Testis (tissue), 3 donors: ENCODE measurements around the gene DENND1A. TPM values are rescaled to one million over a fixed set of nuclear protein-coding genes. Genes with fewer than 3 reads are reported as not detected.

ENCODE experiments used
- DNase-seq: peaks from one replicate; pipeline ENCODE4 v3.0.0-alpha.2; 2019
- H3K27ac ChIP-seq, 2 donors: fragments of 200-600 bp; sonication (generic); one replicate each; pipeline ENCODE4 v1.5.1; 2019
- H3K27me3 ChIP-seq: fragments of 200-600 bp; sonication (generic); one replicate; pipeline ENCODE4 v1.5.1; 2019
- H3K36me3 ChIP-seq: fragments of 200-600 bp; sonication (generic); one replicate; pipeline ENCODE4 v1.5.1; 2017; ENCODE audit warnings: low read depth; ENCODE audit errors: missing control alignments
- H3K4me1 ChIP-seq: fragments of 200-600 bp; sonication (generic); one replicate; pipeline ENCODE4 v1.5.1; 2019
- H3K4me3 ChIP-seq, 2 donors: fragments of 200-600 bp; sonication (generic); one replicate each; pipeline ENCODE4 v1.5.1; 2017 to 2019
- H3K9me3 ChIP-seq: fragments of 200-600 bp; sonication (generic); one replicate; pipeline ENCODE4 v1.5.1; 2017
- CTCF ChIP-seq, 3 experiments: fragments of 450-650 bp in 2 of 3; fragments of 200-600 bp in 1 of 3; sonication (generic) in 1 of 3; IDR thresholded peaks; one replicate each; pipeline ENCODE4 v1.5.1; 2016 to 2019; ENCODE audit warnings: antibody characterized with exemption in 3 of 3, mild to moderate bottlenecking in 2 of 3, moderate library complexity in 1 of 3
- POLR2A ChIP-seq: fragments of 450-650 bp; IDR thresholded peaks from one replicate; pipeline ENCODE4 v1.6.1; 2017; ENCODE audit warnings: antibody characterized with exemption, mild to moderate bottlenecking, moderate library complexity
- WGBS, 2 donors: methylation state at CpG; one replicate each; pipeline ENCODE4 v1.1.5; 2018; 5-methylcytosine and 5-hydroxymethylcytosine counted together
- intact Hi-C: fragments of 100-400 bp; cut with DNase I; formaldehyde crosslinking; loops from one replicate; pipeline ENCODE4 v1.15.1; 2023; ENCODE audit warnings: low total_unique reads
- polyA plus RNA-seq: library from polyadenylated mRNA; stranded (reverse); fragments of 350-450 nt; fragmentation: Illumina TruSeq; extraction: RNeasy Lipid Tissue Mini Kit (QIAGEN cat#74804); gene quantifications from one replicate; pipeline ENCODE4 v1.2.3, GENCODE V29; 2014; ENCODE audit warnings: low read depth, low replicate concordance; ENCODE audit not compliant: insufficient read depth
- total RNA-seq, 2 donors: library from RNA; depleted of rRNA; stranded (reverse); fragments of >200 nt; gene quantifications; one replicate each; pipeline ENCODE4 v1.2.3, GENCODE V29; 2016

The DENND1A gene
- total and polyA plus RNA-seq, 3 donors from 2014 or later = 20.3 to 47.4 (median 44.9) TPM

DNA sequence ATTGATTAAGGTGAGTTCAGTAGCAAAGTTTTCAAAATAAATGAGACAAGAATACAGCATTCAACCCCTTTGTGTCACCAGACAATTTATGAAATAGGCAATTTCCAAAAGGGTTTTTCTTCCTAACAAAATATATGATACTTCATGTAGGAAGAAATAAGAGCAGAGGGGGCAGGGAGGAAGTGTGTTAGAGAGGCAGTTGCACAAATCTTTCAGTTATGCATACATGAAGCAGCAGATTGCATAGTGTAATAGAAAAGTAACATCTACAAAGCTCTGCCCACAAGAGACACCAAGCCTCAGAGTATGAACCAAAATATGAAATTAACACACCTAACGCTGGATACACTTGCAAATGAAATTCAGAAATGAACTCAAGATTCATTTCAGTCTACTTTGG lies 157.0 kb downstream of the DENND1A start:
- Histone ChIP-seq H3K36me3 (no peaks in the 10 kb centered on the region), H3K9me3 (no peaks in the 10 kb centered on the region), H3K27ac (no peak overlapping the region), H3K27me3 (no peaks in the 10 kb centered on the region), H3K4me3 (no peak overlapping the region), H3K4me1 (no peaks in the 10 kb centered on the region)
- TF ChIP-seq CTCF (IDR thresholded peaks at IDR 0.05) (no peak), POLR2A (no peak)
- intact Hi-C loops = no loop called here
- WGBS, 2 donors = 83 to 90% methylated on average over 1 of the region's 1 CpG
- no peak for DNase-seq

DNA sequence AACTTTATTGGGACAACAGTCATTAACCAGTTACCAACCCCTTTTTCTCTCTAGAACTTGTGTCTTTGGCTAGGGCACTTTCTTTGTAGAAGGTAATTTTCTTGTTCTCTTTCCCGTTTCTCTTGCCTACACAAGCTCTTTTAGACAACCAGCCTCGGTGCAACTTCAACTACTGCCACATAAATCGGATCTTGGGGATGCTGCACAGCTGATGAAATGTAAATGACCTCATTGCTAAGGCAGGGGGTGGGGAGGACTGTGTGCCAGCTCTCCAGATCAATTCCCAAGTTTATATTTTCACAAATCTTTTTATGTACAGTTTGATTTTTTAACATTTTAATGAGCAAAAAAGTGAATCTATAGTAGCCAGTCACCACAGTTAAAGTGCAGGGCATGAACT lies 157.6 kb downstream of the DENND1A start:
- Histone ChIP-seq H3K4me1 (no peaks in the 10 kb centered on the region), H3K9me3 (no peaks in the 10 kb centered on the region), H3K36me3 (no peaks in the 10 kb centered on the region), H3K27me3 (no peaks in the 10 kb centered on the region), H3K4me3 (no peak overlapping the region), H3K27ac (no peak overlapping the region)
- no peak for DNase-seq
- intact Hi-C loops = no loop called here
- TF ChIP-seq POLR2A (no peak), CTCF (IDR thresholded peaks at IDR 0.05) (no peak)
- 89 to 91% methylated on average over 3 of the region's 3 CpGs for WGBS, 2 donors

- no peak for DNase-seq
- intact Hi-C loops = no loop called here
- Histone ChIP-seq H3K4me3 (no peak overlapping the region), H3K27me3 (no peaks in the 10 kb centered on the region), H3K36me3 (no peaks in the 10 kb centered on the region), H3K9me3 (no peaks in the 10 kb centered on the region), H3K27ac (no peak overlapping the region), H3K4me1 (no peaks in the 10 kb centered on the region)
- 96% methylated on average over 1 of the region's 1 CpG for WGBS, 2 donors
- TF ChIP-seq CTCF (IDR thresholded peaks at IDR 0.05) = no peak
- TF ChIP-seq POLR2A = no peak
These were observed 158.2 kb downstream of the DENND1A start for GRCh38 chr9:123771690-123772089.

- Histone ChIP-seq H3K36me3 (no peaks in the 10 kb centered on the region), H3K9me3 (no peaks in the 10 kb centered on the region), H3K4me1 (no peaks in the 10 kb centered on the region), H3K27ac (no peak overlapping the region), H3K4me3 (no peak overlapping the region), H3K27me3 (no peaks in the 10 kb centered on the region)
- TF ChIP-seq POLR2A = no peak
- no peak for TF ChIP-seq CTCF (IDR thresholded peaks at IDR 0.05)
- WGBS, 2 donors = 87% methylated on average over 6 of the region's 6 CpGs
- no peak for DNase-seq
- intact Hi-C loops = no loop called here
These were observed 160.2 kb downstream of the DENND1A start for GRCh38 chr9:123769719-123770118.

GRCh38 chr9:123763910-123764588 lies 165.9 kb downstream of the DENND1A start:
- Histone ChIP-seq H3K9me3 (no peaks in the 10 kb centered on the region), H3K27ac (no peak overlapping the region), H3K4me1 (peaks cover 8% of the 10 kb centered on the region), H3K27me3 (no peaks in the 10 kb centered on the region), H3K36me3 (no peaks in the 10 kb centered on the region), H3K4me3 (no peak overlapping the region)
- intact Hi-C loops = no loop called here
- no peak for TF ChIP-seq POLR2A
- no peak for TF ChIP-seq CTCF (IDR thresholded peaks at IDR 0.05)
- 89 to 92% methylated on average over 4 of the region's 4 CpGs for WGBS, 2 donors
- DNase-seq = no peak
